Osteoblast (primary cell): ENCODE measurements around the gene RIMBP2. TPM values are rescaled to one million over a fixed set of nuclear protein-coding genes. Genes with fewer than 3 reads are reported as not detected.

ENCODE experiments used
- DNase-seq: peaks from one replicate; pipeline ENCODE4 v3.0.0; 2011; ENCODE audit warnings: low spot score, mixed read lengths; ENCODE audit not compliant: insufficient read length; ENCODE audit errors: missing footprints
- H2AFZ ChIP-seq: 2 replicates; pipeline ENCODE4 v1.6.0; 2011; ENCODE audit warnings: mild to moderate bottlenecking, low read length
- H3K27ac ChIP-seq: 2 replicates; pipeline ENCODE4 v1.5.1; 2011; ENCODE audit warnings: mild to moderate bottlenecking, low read depth, low read length, moderate library complexity
- H3K27me3 ChIP-seq: 2 replicates; pipeline ENCODE4 v1.6.0; 2012; ENCODE audit warnings: mild to moderate bottlenecking, control low read depth, inconsistent platforms, low read length, moderate library complexity; ENCODE audit not compliant: insufficient read depth
- H3K36me3 ChIP-seq: 2 replicates; pipeline ENCODE4 v1.5.1; 2011; ENCODE audit warnings: mild to moderate bottlenecking, low read length, control low read depth, moderate library complexity; ENCODE audit not compliant: insufficient read depth
- H3K4me1 ChIP-seq: 2 replicates; pipeline ENCODE4 v1.5.1; 2011; ENCODE audit warnings: mild to moderate bottlenecking, low read length, control low read depth, moderate library complexity; ENCODE audit not compliant: insufficient read depth
- H3K4me2 ChIP-seq: 2 replicates; pipeline ENCODE4 v1.6.0; 2011; ENCODE audit warnings: mild to moderate bottlenecking, low read length; ENCODE audit not compliant: insufficient read depth
- H3K4me3 ChIP-seq: fragments of 200-600 bp; sonication (generic); 3 replicates; pipeline ENCODE4 v1.5.1; 2012; ENCODE audit warnings: mild to moderate bottlenecking, low read length, inconsistent platforms; ENCODE audit not compliant: insufficient read depth
- H3K79me2 ChIP-seq: 2 replicates; pipeline ENCODE4 v1.6.0; 2012; ENCODE audit warnings: mild to moderate bottlenecking, low read length, control low read depth, inconsistent platforms; ENCODE audit not compliant: insufficient read depth
- H3K9me3 ChIP-seq: 2 replicates; pipeline ENCODE4 v1.5.1; 2011; ENCODE audit warnings: low read depth, low read length, control low read depth
- H4K20me1 ChIP-seq: 2 replicates; pipeline ENCODE4 v1.6.0; 2012; ENCODE audit warnings: mild to moderate bottlenecking, low read length, control low read depth; ENCODE audit not compliant: insufficient read depth
- CTCF ChIP-seq: IDR thresholded peaks from 2 replicates; pipeline ENCODE4 v1.5.1; 2011; ENCODE audit warnings: mild to moderate bottlenecking, low read depth, low read length, moderate library complexity; ENCODE audit errors: extremely low read depth
- total RNA-seq: library from RNA; depleted of rRNA; stranded (reverse); fragments of >200 nt; gene quantifications from 2 replicates; pipeline ENCODE4 v1.2.3, GENCODE V29; 2012

RIMBP2 gene
- total RNA-seq, 1 donor, result not detected

GRCh38 chr12:130454296-130454695 lies 261.8 kb downstream of the RIMBP2 start:
- H3K4me3 ChIP-seq, result no peak overlapping the region
- TF ChIP-seq CTCF, result no peak
- H3K27ac ChIP-seq, result no peak overlapping the region
- no peaks in the 10 kb centered on the region for H3K4me1 ChIP-seq
- no peaks in the 10 kb centered on the region for H4K20me1 ChIP-seq
- H3K4me2 ChIP-seq, result no peak overlapping the region
- no peak for DNase-seq
- no peak overlapping the region for H2AFZ ChIP-seq
- H3K9me3 ChIP-seq, result peaks cover 2% of the 10 kb centered on the region
- no peaks in the 10 kb centered on the region for H3K79me2 ChIP-seq
- no peaks in the 10 kb centered on the region for H3K36me3 ChIP-seq
- no peaks in the 10 kb centered on the region for H3K27me3 ChIP-seq

- Histone ChIP-seq H3K36me3 (no peaks in the 10 kb centered on the region), H2AFZ (no peak overlapping the region), H3K27me3 (no peaks in the 10 kb centered on the region), H3K4me2 (no peak overlapping the region), H3K27ac (no peak overlapping the region), H3K4me1 (no peaks in the 10 kb centered on the region), H3K4me3 (no peak overlapping the region), H3K9me3 (peaks cover 2% of the 10 kb centered on the region), H4K20me1 (no peaks in the 10 kb centered on the region), H3K79me2 (no peaks in the 10 kb centered on the region)
- no peak for DNase-seq
- TF ChIP-seq CTCF, result no peak
These were observed 263.6 kb downstream of the RIMBP2 start for GRCh38 chr12:130452546-130452945.

GRCh38 chr12:130451001-130451930 lies 264.8 kb downstream of the RIMBP2 start:
- no peak overlapping the region for H2AFZ ChIP-seq
- no peak overlapping the region for H3K4me3 ChIP-seq
- no peaks in the 10 kb centered on the region for H3K4me1 ChIP-seq
- no peaks in the 10 kb centered on the region for H3K27me3 ChIP-seq
- H3K27ac ChIP-seq, result no peak overlapping the region
- H3K36me3 ChIP-seq, result no peaks in the 10 kb centered on the region
- H4K20me1 ChIP-seq, result no peaks in the 10 kb centered on the region
- DNase-seq, result no peak
- no peak for TF ChIP-seq CTCF
- H3K9me3 ChIP-seq, result peaks cover 2% of the 10 kb centered on the region
- no peak overlapping the region for H3K4me2 ChIP-seq
- no peaks in the 10 kb centered on the region for H3K79me2 ChIP-seq

- no peaks in the 10 kb centered on the region for H4K20me1 ChIP-seq
- H3K4me3 ChIP-seq, result no peak overlapping the region
- H3K36me3 ChIP-seq, result no peaks in the 10 kb centered on the region
- no peak overlapping the region for H2AFZ ChIP-seq
- H3K79me2 ChIP-seq, result no peaks in the 10 kb centered on the region
- no peak for TF ChIP-seq CTCF
- DNase-seq, result no peak
- H3K27me3 ChIP-seq, result no peaks in the 10 kb centered on the region
- H3K9me3 ChIP-seq, result peaks cover 2% of the 10 kb centered on the region
- H3K4me1 ChIP-seq, result no peaks in the 10 kb centered on the region
- H3K4me2 ChIP-seq, result no peak overlapping the region
- no peak overlapping the region for H3K27ac ChIP-seq
These were observed 266.8 kb downstream of the RIMBP2 start for GRCh38 chr12:130449291-130449690.
